Tibial artery (tissue), 4 donors: ENCODE data around the gene TPD52L2.
"Not testable (repeated sequence)": the region's sequence is repeated elsewhere in the genome, so short reads cannot be mapped to it uniquely, and the experiment has no call there.

Experiments
- DNase-seq, 2 donors: peaks; one replicate each; pipeline ENCODE4 v3.0.0-alpha.2; 2019
- H3K27ac ChIP-seq, 2 donors: fragments of 200-600 bp; sonication (generic) in 1 of 2; 1 replicate in 1 of 2; 2 replicates in 1 of 2; pipeline ENCODE4 v1.5.1; 2018 to 2019; ENCODE audit warnings: mild to moderate bottlenecking in 1 of 2
- H3K27me3 ChIP-seq, 2 donors: fragments of 200-600 bp; sonication (generic) in 1 of 2; one replicate each; pipeline versions ENCODE4 v1.5.1 to v1.6.0; 2016 to 2019
- H3K36me3 ChIP-seq, 3 donors: fragments of 200-600 bp; sonication (generic) in 2 of 3; one replicate each; pipeline ENCODE4 v1.5.1; 2016 to 2019; ENCODE audit warnings: mild to moderate bottlenecking in 2 of 3
- H3K4me1 ChIP-seq, 4 donors: fragments of 200-600 bp; sonication (generic) in 2 of 4; 1 replicate in 3 of 4; 2 replicates in 1 of 4; pipeline ENCODE4 v1.5.1; 2016 to 2019
- H3K4me3 ChIP-seq, 2 donors: fragments of 200-600 bp; sonication (generic) in 1 of 2; 1 replicate in 1 of 2; 2 replicates in 1 of 2; pipeline ENCODE4 v1.5.1; 2018 to 2019; ENCODE audit warnings: mild to moderate bottlenecking in 2 of 2
- H3K9me3 ChIP-seq, 3 donors: fragments of 200-600 bp; sonication (generic) in 1 of 3; one replicate each; pipeline ENCODE4 v1.5.1; 2016 to 2019
- CTCF ChIP-seq, 2 experiments: fragments of 200-600 bp in 1 of 2; fragments of 450-650 bp in 1 of 2; IDR thresholded peaks; one replicate each; pipeline ENCODE4 v1.5.1; 2017 to 2019; ENCODE audit warnings: antibody characterized with exemption in 2 of 2, mild to moderate bottlenecking in 1 of 2, moderate library complexity in 1 of 2
- intact Hi-C: fragments of 100-400 bp; cut with DNase I; formaldehyde crosslinking; loops from one replicate; pipeline ENCODE4 v1.15.0; 2023; ENCODE audit warnings: low total_unique reads

Gene TPD52L2

DNA sequence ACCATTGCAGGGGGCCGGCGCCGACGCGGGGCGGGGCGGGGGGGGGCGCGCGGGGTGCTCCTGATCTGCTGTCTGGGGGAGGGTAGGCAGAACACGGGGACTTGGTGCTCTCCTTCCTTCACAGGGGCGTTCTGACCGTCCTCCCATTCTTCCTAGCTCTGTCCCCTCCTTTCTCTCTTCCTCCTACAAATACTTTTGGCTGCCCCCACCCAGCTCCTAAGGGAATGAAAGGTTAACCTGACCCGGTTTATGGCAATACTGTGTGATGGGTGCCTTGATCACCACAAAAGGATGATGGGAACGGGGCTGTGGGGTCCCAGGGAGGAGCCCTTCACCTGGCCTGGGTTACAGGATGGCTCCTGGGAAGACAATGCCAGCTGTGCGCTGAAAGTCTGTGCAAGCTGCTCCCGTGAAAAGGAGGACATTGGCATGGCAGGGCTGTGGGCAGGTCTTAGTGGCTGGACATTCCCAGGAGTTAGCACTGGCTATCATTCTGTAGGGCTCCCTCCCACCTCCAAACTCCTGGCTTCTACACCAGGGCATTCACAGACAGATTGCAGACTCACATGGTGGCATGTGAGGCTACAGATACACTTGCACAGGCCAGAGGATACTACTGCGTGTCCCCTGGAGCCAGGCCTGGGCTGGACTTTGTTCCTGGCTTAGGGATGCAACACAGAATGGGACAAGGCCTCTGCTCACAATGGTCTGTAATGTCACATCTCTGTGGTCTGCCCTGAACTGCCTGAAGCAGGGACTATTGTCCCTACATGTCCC lies 1.9 kb upstream of the TPD52L2 start:
- H3K27ac ChIP-seq = peak overlapping the region; percentile 88 to 99
- no peak for DNase-seq
- H3K4me1 ChIP-seq = peaks cover 0 to 53% (median 26%) of the 10 kb centered on the region in 4 donors
- intact Hi-C loops = loop anchor here (5.0 to 10.0 kb wide), 4 partner anchors 76 to 328 kb away; partner anchors contain the start of genes GMEB2, LIME1, PTK6 and SLC2A4RG
- H3K9me3 ChIP-seq = no peaks in the 10 kb centered on the region
- no peak for TF ChIP-seq CTCF (IDR thresholded peaks at IDR 0.05)
- peak overlapping the region; percentile 81 to 98 for H3K4me3 ChIP-seq
- H3K27me3 ChIP-seq = peaks cover 0 to 7% of the 10 kb centered on the region in 2 donors
- H3K36me3 ChIP-seq = peaks cover 0 to 20% (median 9%) of the 10 kb centered on the region in 3 donors

- intact Hi-C loops = loop anchor here (5.0 to 10.0 kb wide), 4 partner anchors 77 to 329 kb away; partner anchors contain the start of genes GMEB2, LIME1, PTK6 and SLC2A4RG
- H3K36me3 ChIP-seq = peaks cover 6 to 27% (median 13%) of the 10 kb centered on the region in 3 donors
- peak; percentile 87 to 90 for DNase-seq
- H3K27ac ChIP-seq = peak overlapping the region; percentile 88 to 99
- H3K9me3 ChIP-seq = no peaks in the 10 kb centered on the region
- peaks cover 0 to 45% (median 24%) of the 10 kb centered on the region in 4 donors for H3K4me1 ChIP-seq
- peak; percentile 52 to 56 for TF ChIP-seq CTCF (IDR thresholded peaks at IDR 0.05)
- H3K27me3 ChIP-seq = peaks cover 0 to 4% of the 10 kb centered on the region in 2 donors
- peak overlapping the region; percentile 81 to 98 for H3K4me3 ChIP-seq
These were observed 1.1 kb upstream of the TPD52L2 start for GRCh38 chr20:63863798-63864544.

DNA sequence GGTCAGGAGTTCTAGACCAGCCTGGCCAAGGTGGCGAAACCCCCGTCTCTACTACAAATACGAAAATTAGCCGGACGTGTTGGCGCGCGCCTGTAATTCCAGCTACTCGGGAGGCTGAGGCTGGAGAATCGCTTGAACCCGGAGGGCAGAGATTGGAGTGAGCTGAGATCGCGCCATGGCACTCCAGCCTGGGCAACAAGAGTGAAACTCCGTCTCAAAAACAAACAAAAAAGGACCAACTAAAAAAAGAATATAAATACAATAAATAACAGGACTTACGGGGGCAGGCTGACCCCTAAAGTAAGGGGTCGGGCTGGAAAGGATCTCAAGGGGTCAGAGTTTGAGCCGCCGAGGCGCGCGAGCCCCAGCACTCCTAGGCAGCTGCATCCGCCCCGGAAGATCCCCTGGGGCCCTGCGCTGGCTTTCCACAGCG lies 509 bp upstream of the TPD52L2 start:
- Histone ChIP-seq H3K36me3 (peaks cover 10 to 33% (median 19%) of the 10 kb centered on the region in 3 donors), H3K9me3 (no peaks in the 10 kb centered on the region), H3K27me3 (no peaks in the 10 kb centered on the region), H3K4me3 (peak overlapping the region; percentile 81 to 98), H3K27ac (peak overlapping the region; percentile 88 to 99), H3K4me1 (peaks cover 0 to 44% (median 24%) of the 10 kb centered on the region in 4 donors)
- TF ChIP-seq CTCF (IDR thresholded peaks at IDR 0.05) = no peak
- intact Hi-C loops = loop anchor here (5.0 to 10.0 kb wide), 4 partner anchors 77 to 330 kb away; partner anchors contain the start of genes GMEB2, LIME1, PTK6 and SLC2A4RG
- DNase-seq = no peak

GRCh38 chr20:63867042-63867441 lies 2.0 kb downstream of the TPD52L2 start:
- H3K9me3 ChIP-seq, H3K27ac ChIP-seq, H3K27me3 ChIP-seq, H3K4me3 ChIP-seq, DNase-seq: not testable (repeated sequence)
- intact Hi-C loops = loop anchor here (10.0 kb wide), 3 partner anchors 132 to 332 kb away; partner anchors contain the start of genes GMEB2, LIME1, PTK6 and SLC2A4RG
- peaks cover 29 to 48% (median 36%) of the 10 kb centered on the region in 3 donors for H3K36me3 ChIP-seq
- H3K4me1 ChIP-seq = peaks cover 0 to 44% (median 24%) of the 10 kb centered on the region in 4 donors

- H3K36me3 ChIP-seq = peaks cover 30 to 53% (median 37%) of the 10 kb centered on the region in 3 donors
These were observed 3.2 kb downstream of the TPD52L2 start for GRCh38 chr20:63868264-63868663.

More at GRCh38 chr20:63868264-63868663, 3.2 kb downstream of the TPD52L2 start:
- no peak for TF ChIP-seq CTCF (IDR thresholded peaks at IDR 0.05)
- no peaks in the 10 kb centered on the region for H3K9me3 ChIP-seq
- H3K4me1 ChIP-seq = peaks cover 0 to 35% (median 22%) of the 10 kb centered on the region in 4 donors
- intact Hi-C loops = loop anchor here (10.0 kb wide), 3 partner anchors 133 to 333 kb away; partner anchors contain the start of genes GMEB2, LIME1, PTK6 and SLC2A4RG
- no peak overlapping the region for H3K27ac ChIP-seq
- H3K4me3 ChIP-seq = no peak overlapping the region
- no peak for DNase-seq
- no peaks in the 10 kb centered on the region for H3K27me3 ChIP-seq
